ENCODE data around the gene MED25.

Gene MED25

GRCh38 chr19:49809160-49809940 is 8.7 kb upstream of the MED25 start:
- TF ChIP-seq, protein P1, sequence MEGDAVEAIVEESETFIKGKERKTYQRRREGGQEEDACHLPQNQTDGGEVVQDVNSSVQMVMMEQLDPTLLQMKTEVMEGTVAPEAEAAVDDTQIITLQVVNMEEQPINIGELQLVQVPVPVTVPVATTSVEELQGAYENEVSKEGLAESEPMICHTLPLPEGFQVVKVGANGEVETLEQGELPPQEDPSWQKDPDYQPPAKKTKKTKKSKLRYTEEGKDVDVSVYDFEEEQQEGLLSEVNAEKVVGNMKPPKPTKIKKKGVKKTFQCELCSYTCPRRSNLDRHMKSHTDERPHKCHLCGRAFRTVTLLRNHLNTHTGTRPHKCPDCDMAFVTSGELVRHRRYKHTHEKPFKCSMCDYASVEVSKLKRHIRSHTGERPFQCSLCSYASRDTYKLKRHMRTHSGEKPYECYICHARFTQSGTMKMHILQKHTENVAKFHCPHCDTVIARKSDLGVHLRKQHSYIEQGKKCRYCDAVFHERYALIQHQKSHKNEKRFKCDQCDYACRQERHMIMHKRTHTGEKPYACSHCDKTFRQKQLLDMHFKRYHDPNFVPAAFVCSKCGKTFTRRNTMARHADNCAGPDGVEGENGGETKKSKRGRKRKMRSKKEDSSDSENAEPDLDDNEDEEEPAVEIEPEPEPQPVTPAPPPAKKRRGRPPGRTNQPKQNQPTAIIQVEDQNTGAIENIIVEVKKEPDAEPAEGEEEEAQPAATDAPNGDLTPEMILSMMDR (IDR thresholded peaks at IDR 0.05; ENCODE audit: insufficient read depth, low read length), result no peak
- TF ChIP-seq POLR2AphosphoS5 (IDR thresholded peaks at IDR 0.05; ENCODE audit: low read depth), result no peak
- TF ChIP-seq SPI1 (IDR thresholded peaks at IDR 0.05; ENCODE audit: borderline replicate concordance, low read depth), result no peak
- TF ChIP-seq GABPA (IDR thresholded peaks at IDR 0.05; ENCODE audit: low read depth), result no peak
- TF ChIP-seq, protein P2, sequence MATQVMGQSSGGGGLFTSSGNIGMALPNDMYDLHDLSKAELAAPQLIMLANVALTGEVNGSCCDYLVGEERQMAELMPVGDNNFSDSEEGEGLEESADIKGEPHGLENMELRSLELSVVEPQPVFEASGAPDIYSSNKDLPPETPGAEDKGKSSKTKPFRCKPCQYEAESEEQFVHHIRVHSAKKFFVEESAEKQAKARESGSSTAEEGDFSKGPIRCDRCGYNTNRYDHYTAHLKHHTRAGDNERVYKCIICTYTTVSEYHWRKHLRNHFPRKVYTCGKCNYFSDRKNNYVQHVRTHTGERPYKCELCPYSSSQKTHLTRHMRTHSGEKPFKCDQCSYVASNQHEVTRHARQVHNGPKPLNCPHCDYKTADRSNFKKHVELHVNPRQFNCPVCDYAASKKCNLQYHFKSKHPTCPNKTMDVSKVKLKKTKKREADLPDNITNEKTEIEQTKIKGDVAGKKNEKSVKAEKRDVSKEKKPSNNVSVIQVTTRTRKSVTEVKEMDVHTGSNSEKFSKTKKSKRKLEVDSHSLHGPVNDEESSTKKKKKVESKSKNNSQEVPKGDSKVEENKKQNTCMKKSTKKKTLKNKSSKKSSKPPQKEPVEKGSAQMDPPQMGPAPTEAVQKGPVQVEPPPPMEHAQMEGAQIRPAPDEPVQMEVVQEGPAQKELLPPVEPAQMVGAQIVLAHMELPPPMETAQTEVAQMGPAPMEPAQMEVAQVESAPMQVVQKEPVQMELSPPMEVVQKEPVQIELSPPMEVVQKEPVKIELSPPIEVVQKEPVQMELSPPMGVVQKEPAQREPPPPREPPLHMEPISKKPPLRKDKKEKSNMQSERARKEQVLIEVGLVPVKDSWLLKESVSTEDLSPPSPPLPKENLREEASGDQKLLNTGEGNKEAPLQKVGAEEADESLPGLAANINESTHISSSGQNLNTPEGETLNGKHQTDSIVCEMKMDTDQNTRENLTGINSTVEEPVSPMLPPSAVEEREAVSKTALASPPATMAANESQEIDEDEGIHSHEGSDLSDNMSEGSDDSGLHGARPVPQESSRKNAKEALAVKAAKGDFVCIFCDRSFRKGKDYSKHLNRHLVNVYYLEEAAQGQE (IDR thresholded peaks at IDR 0.05; ENCODE audit: insufficient replicate concordance, low read depth), result no peak

GRCh38 chr19:49809941-49810389 is 8.1 kb upstream of the MED25 start:
- no peak for DNase-seq (ENCODE audit: low read depth in 1 of 2, low spot score in 1 of 2)
- H3K27ac ChIP-seq (replicated peaks), result no peak overlapping the region
- no peak overlapping the region for H3K4me3 ChIP-seq (replicated peaks; ENCODE audit: insufficient read depth, low read length)
- TF ChIP-seq SPI1 (IDR thresholded peaks at IDR 0.05; ENCODE audit: borderline replicate concordance, low read depth), result no peak
- TF ChIP-seq, protein P2 (IDR thresholded peaks at IDR 0.05; ENCODE audit: insufficient replicate concordance, low read depth), result no peak
- no peak for TF ChIP-seq GABPA (IDR thresholded peaks at IDR 0.05; ENCODE audit: low read depth)
- TF ChIP-seq, protein P1 (IDR thresholded peaks at IDR 0.05; ENCODE audit: insufficient read depth, low read length), result no peak
- no peak for TF ChIP-seq POLR2AphosphoS5 (IDR thresholded peaks at IDR 0.05; ENCODE audit: low read depth)
- H3K27me3 ChIP-seq (ENCODE audit: insufficient read depth, poor library complexity, severe bottlenecking), result no peaks in the 10 kb centered on the region

More at GRCh38 chr19:49809160-49809940, 8.7 kb upstream of the MED25 start:
- H3K27me3 ChIP-seq (ENCODE audit: insufficient read depth, poor library complexity, severe bottlenecking), result no peaks in the 10 kb centered on the region
- no peak for DNase-seq (ENCODE audit: low read depth in 1 of 2, low spot score in 1 of 2)
- H3K4me3 ChIP-seq (replicated peaks; ENCODE audit: insufficient read depth, low read length), result no peak overlapping the region
- no peak overlapping the region for H3K27ac ChIP-seq (replicated peaks)

DNA sequence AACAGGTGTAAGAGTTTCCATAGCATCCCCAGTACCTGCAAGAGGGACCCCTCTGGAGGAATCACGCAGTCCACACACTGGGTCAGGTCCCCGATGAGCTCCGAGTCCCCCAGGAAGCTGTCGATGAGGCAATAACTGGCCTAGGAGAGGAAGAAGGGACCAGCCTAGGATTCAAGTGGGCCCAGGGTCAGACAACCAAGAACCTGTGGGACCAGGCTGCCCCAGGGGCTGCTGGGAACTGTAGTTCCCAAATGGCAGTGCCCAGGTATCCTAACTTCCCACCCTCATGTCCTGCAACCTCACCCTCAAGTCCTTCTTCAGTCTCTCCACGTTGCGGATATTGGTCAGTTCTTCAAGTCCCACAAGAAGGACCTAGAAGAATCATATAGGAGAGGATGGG is 6.8 kb upstream of the MED25 start:
- no peak overlapping the region for H3K27ac ChIP-seq (replicated peaks)
- DNase-seq (ENCODE audit: low read depth in 1 of 2, low spot score in 1 of 2), result no peak
- H3K27me3 ChIP-seq (ENCODE audit: insufficient read depth, poor library complexity, severe bottlenecking), result no peaks in the 10 kb centered on the region
- TF ChIP-seq SPI1 (IDR thresholded peaks at IDR 0.05; ENCODE audit: borderline replicate concordance, low read depth) (no peak), GABPA (IDR thresholded peaks at IDR 0.05; ENCODE audit: low read depth) (no peak), POLR2AphosphoS5 (IDR thresholded peaks at IDR 0.05; ENCODE audit: low read depth) (no peak)
- TF ChIP-seq, protein P2 (IDR thresholded peaks at IDR 0.05; ENCODE audit: insufficient replicate concordance, low read depth), result no peak
- TF ChIP-seq, protein P1 (IDR thresholded peaks at IDR 0.05; ENCODE audit: insufficient read depth, low read length), result no peak
- no peak overlapping the region for H3K4me3 ChIP-seq (replicated peaks; ENCODE audit: insufficient read depth, low read length)
